ENCODE results near the gene CST1.
"Not testable (repeated sequence)": the region's sequence is repeated elsewhere in the genome, so short reads cannot be mapped to it uniquely, and the experiment has no call there.

CST1 gene

GRCh38 chr20:23759306-23759940 is 8.7 kb upstream of the CST1 start:
- H3K27ac ChIP-seq = no peak overlapping the region
- no peak overlapping the region for H3K4me3 ChIP-seq (ENCODE audit: low read depth, low read length)
- in situ Hi-C loops (cut with HindIII; ENCODE audit: low pct_ligation_motif_present, low sequenced_read_pairs) = no loop called here
- no peaks in the 10 kb centered on the region for H3K27me3 ChIP-seq (replicated peaks)
- no peaks in the 10 kb centered on the region for H3K36me3 ChIP-seq (replicated peaks)
- TF ChIP-seq, protein P1, sequence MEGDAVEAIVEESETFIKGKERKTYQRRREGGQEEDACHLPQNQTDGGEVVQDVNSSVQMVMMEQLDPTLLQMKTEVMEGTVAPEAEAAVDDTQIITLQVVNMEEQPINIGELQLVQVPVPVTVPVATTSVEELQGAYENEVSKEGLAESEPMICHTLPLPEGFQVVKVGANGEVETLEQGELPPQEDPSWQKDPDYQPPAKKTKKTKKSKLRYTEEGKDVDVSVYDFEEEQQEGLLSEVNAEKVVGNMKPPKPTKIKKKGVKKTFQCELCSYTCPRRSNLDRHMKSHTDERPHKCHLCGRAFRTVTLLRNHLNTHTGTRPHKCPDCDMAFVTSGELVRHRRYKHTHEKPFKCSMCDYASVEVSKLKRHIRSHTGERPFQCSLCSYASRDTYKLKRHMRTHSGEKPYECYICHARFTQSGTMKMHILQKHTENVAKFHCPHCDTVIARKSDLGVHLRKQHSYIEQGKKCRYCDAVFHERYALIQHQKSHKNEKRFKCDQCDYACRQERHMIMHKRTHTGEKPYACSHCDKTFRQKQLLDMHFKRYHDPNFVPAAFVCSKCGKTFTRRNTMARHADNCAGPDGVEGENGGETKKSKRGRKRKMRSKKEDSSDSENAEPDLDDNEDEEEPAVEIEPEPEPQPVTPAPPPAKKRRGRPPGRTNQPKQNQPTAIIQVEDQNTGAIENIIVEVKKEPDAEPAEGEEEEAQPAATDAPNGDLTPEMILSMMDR (IDR thresholded peaks at IDR 0.05; ENCODE audit: low read depth, low read length, missing control alignments) = no peak
- DNase-seq = no peak

DNA sequence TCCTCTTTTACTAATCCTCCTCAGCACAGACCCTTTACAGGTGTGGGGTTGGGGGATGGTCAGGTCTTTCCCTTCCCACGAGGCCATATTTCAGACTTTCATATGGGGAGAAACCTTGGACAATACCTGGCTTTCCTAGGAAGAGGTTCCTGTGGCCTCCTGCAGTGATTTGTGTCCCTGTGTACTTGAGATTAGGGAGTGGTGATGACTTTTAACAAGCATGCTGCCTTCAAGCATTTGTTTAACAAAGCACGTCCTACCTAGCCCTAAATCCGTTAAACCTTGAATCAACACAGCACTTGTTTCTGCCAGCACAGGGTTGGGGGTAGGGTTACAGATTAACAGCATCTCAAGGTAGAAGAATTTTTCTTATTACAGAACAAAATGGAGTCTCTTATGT is 6.1 kb upstream of the CST1 start:
- H3K27me3 ChIP-seq (replicated peaks); DNase-seq; H3K4me3 ChIP-seq (ENCODE audit: low read depth, low read length); in situ Hi-C loops (cut with HindIII; ENCODE audit: low pct_ligation_motif_present, low sequenced_read_pairs); H3K27ac ChIP-seq; H3K36me3 ChIP-seq (replicated peaks): not testable (repeated sequence)

- H3K36me3 ChIP-seq (replicated peaks); H3K4me3 ChIP-seq (ENCODE audit: low read depth, low read length); H3K27me3 ChIP-seq (replicated peaks); in situ Hi-C loops (cut with HindIII; ENCODE audit: low pct_ligation_motif_present, low sequenced_read_pairs): not testable (repeated sequence)
- peak; percentile 86 for DNase-seq
- H3K27ac ChIP-seq = peak overlapping the region; percentile 61
These were observed 4.4 kb upstream of the CST1 start for GRCh38 chr20:23755131-23755611.

- Histone ChIP-seq H3K4me3 (ENCODE audit: low read depth, low read length) (no peak overlapping the region), H3K27ac (peak overlapping the region; percentile 61), H3K27me3 (replicated peaks) (no peaks in the 10 kb centered on the region), H3K36me3 (replicated peaks) (no peaks in the 10 kb centered on the region)
- TF ChIP-seq, protein P1 (IDR thresholded peaks at IDR 0.05; ENCODE audit: low read depth, low read length, missing control alignments) = no peak
- in situ Hi-C loops (cut with HindIII; ENCODE audit: low pct_ligation_motif_present, low sequenced_read_pairs) = no loop called here
- no peak for DNase-seq
These were observed 4.0 kb upstream of the CST1 start for GRCh38 chr20:23754731-23755130.

DNA sequence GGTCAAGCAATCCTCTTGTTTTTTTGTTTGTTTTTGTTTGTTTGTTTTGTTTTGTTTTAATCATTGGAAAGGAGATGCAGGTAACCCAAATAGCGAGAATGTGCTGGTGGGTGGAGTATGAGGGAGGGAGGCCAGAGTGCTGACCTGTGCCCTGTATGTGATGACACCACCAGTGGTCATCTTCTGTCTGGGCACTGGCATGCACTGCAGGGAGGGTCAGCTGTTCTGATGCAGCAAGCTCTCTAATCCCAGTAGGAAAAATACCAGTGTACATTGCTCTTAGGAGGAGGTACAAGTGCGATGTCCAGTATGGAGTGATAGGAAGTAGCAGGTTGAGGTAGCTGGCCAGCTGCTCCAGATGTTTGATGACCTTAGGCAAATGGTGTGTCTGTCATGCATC is 2.9 kb upstream of the CST1 start:
- DNase-seq = no peak
- H3K36me3 ChIP-seq (replicated peaks) = no peaks in the 10 kb centered on the region
- TF ChIP-seq, protein P1 (IDR thresholded peaks at IDR 0.05; ENCODE audit: low read depth, low read length, missing control alignments) = no peak
- no peak overlapping the region for H3K27ac ChIP-seq
- in situ Hi-C loops (cut with HindIII; ENCODE audit: low pct_ligation_motif_present, low sequenced_read_pairs) = no loop called here
- H3K4me3 ChIP-seq (ENCODE audit: low read depth, low read length) = no peak overlapping the region
- no peaks in the 10 kb centered on the region for H3K27me3 ChIP-seq (replicated peaks)

- TF ChIP-seq, protein P1 (IDR thresholded peaks at IDR 0.05; ENCODE audit: low read depth, low read length, missing control alignments) = no peak
- no peak overlapping the region for H3K4me3 ChIP-seq (ENCODE audit: low read depth, low read length)
- in situ Hi-C loops (cut with HindIII; ENCODE audit: low pct_ligation_motif_present, low sequenced_read_pairs) = no loop called here
- H3K27ac ChIP-seq = no peak overlapping the region
- no peaks in the 10 kb centered on the region for H3K27me3 ChIP-seq (replicated peaks)
- DNase-seq = no peak
- no peaks in the 10 kb centered on the region for H3K36me3 ChIP-seq (replicated peaks)
These were observed 2.4 kb upstream of the CST1 start for GRCh38 chr20:23753194-23753548.

Data from brain microvascular endothelial cell (primary cell).